CD1c-positive myeloid dendritic cell (primary cell): ENCODE measurements around the gene STAG3.
"Not testable (repeated sequence)": the region's sequence is repeated elsewhere in the genome, so short reads cannot be mapped to it uniquely, and the experiment has no call there.

Experiments used
- DNase-seq: peaks from one replicate; pipeline ENCODE4 v3.0.0-alpha.2; 2016; ENCODE audit errors: extremely low spot score

The STAG3 gene, protein sequence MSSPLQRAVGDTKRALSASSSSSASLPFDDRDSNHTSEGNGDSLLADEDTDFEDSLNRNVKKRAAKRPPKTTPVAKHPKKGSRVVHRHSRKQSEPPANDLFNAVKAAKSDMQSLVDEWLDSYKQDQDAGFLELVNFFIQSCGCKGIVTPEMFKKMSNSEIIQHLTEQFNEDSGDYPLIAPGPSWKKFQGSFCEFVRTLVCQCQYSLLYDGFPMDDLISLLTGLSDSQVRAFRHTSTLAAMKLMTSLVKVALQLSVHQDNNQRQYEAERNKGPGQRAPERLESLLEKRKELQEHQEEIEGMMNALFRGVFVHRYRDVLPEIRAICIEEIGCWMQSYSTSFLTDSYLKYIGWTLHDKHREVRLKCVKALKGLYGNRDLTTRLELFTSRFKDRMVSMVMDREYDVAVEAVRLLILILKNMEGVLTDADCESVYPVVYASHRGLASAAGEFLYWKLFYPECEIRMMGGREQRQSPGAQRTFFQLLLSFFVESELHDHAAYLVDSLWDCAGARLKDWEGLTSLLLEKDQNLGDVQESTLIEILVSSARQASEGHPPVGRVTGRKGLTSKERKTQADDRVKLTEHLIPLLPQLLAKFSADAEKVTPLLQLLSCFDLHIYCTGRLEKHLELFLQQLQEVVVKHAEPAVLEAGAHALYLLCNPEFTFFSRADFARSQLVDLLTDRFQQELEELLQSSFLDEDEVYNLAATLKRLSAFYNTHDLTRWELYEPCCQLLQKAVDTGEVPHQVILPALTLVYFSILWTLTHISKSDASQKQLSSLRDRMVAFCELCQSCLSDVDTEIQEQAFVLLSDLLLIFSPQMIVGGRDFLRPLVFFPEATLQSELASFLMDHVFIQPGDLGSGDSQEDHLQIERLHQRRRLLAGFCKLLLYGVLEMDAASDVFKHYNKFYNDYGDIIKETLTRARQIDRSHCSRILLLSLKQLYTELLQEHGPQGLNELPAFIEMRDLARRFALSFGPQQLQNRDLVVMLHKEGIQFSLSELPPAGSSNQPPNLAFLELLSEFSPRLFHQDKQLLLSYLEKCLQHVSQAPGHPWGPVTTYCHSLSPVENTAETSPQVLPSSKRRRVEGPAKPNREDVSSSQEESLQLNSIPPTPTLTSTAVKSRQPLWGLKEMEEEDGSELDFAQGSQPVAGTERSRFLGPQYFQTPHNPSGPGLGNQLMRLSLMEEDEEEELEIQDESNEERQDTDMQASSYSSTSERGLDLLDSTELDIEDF

DNA sequence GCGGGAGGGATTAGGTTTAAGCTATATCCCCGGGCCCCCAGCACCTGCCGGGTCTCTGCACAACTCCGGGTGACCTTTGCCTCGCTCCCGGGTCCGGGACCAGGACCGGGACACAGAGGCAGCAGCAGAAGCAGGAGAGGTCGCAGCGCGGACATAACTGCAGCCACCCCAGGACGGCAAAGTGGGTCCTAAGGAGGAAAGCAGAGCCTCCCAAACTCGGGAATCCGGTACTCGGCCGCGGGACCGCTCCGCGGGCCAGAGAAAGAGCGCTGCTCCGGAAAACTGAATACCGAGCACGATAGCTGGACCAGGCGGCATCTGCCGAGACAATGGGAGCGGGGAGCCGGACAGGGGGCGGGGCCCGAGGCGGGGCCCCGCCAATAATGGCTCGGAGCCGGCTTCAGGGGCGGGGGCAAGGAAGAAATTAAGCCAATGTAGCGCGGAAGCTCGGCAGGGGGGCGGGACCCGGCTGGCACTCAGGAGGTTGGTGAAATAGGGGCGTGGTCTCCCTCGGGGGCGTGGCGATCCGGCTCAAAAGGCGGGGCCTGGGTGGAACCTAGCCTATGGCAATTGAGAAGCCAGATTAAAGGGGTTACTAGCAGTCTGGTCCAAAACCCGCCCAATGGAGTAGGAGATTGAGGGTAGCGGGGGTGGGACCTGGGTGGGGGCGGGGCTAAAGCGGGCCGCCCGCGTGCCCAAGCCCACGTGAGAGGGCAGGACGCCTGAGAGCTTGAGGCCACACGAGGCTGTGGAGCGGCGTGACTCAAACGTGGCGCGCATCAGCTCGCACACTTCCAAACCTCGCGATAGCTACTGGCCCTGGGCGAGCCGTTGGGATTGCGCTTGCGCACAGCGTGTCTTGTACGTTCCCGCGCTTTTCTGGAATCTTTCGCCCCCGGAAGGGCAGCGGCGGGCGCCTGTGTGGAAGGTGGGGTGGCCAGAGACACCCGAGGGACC lies at the start of gene STAG3, which contains the start of gene GPC2:
STAG3 (plus strand) TSS at position 874 of the 957 bp plus-strand sequence. CDS start 2,639 bp downstream, outside the sequence.
GPC2 (minus strand) TSS at position 337 of the 957 bp plus-strand sequence; CDS start at position 155, 182 bp downstream.
- DNase-seq = peak; percentile 98

DNA sequence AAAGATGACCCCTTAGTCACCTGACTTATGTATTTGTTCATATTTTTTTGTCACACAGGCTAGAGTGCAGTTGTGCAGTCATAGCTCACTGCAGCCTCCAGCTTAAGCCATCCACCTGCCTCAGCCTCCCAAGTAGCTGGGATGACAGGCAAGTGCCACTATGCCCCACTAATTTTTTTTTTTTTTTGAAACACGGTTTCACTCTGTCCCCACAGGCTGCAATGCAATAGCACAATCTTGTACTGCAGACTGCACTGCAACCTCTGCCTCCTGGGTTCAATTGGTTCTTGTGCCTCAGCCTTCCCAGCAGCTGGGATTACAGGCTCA lies 49.1 kb upstream of the STAG3 start:
- DNase-seq = no peak

DNA sequence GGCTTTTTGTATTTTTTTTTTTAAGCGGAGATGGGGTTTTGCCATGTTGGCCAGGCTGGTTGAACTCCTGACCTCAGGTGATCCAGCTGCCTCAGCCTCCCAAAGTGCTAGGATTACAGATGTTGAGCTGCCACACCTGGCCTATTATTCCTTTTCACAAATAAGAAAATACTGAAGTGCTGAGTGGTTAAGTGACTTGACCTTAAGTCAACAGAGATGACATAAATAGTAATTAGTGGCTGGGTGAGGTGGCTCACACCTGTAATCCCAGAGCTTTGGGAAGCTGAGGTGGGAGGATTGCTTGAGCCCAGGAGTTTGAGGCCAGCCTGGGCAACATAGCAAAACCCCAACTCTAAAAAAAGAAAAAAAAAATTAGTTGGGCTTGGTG lies 47.5 kb upstream of the STAG3 start:
- not testable (repeated sequence) for DNase-seq

DNA sequence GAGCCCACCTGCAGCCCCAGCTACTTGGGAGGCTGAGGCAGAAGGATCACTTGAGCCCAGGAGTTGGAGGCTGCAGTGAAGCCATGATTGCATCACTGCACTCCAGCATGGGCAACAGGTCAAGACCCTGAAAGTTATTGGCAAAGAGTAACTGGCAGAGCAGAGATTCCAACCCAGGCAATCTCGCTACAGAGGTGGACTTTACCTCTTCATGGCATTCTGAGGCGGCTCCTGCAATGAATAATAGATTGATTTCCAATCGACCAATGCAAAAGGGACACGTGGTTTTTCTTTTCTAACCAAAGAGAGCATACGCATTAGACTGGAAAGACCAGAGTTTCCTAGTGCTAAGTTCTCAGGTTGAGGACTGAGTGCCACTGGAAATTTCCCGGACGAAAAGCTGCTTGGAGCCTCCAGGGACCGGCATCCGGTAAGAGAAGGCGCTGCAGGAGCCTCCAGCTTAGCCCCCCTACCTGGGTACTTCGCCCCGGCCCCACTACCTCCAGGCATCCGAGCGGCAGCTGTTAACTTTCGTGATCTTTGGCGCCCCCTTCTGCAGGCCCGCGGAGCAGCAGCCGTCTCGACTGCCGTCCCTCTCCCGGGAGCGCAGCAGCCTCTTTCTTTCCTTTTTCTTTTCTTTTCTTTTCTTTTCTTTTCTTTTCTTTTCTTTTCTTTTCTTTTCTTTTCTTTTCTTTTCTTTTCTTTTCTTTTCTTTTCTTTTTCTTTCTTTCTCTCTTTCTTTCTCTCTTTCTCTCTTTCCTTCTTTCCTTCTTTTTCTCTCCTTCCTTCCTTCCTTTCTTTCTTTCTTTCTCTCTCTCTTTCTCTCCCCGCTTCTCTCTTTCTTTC lies 46.9 kb upstream of the STAG3 start:
- peak; percentile 80 for DNase-seq

DNA sequence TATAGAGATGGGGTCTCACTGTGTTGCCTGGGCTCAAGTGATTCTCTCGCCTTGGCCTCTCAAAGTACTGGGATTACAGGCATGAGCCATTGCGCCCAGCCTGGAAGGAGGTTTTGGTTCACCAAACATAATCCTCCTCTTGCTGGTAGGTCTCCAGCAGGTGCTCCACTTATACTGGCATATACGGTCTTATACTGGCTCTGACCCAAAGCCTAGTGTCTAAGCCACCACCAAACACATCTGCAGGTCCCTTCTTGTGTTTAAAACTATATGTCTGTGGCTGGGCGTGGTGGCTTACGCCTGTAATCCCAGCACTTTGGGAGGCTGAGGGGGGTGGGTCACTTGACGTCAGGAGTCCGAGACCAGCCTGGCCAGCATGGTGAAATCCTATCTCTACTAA lies 45.6 kb upstream of the STAG3 start:
- no peak for DNase-seq

DNA sequence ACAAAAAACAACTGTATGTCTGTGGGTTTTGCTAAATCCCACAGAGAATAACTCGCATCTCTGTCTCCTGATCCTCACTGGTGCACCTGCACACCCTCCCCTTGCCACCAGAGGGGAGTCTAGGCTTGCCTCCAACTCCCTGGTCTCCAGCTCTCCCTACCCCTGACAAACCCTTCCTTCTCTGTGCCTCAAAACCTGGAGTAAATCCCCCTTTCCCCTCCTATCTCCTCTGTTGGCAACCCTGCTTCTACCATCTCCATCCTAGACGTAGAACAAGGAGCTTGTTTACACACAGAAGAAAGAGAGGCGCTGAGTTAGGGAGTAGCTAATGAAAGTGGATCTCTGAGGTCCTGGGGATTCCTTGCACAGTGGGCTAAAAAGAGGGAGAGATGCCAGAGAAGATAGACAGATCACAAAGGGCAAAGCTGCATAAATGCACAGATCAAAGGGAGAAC lies 45.0 kb upstream of the STAG3 start:
- peak; percentile 75 for DNase-seq

DNA sequence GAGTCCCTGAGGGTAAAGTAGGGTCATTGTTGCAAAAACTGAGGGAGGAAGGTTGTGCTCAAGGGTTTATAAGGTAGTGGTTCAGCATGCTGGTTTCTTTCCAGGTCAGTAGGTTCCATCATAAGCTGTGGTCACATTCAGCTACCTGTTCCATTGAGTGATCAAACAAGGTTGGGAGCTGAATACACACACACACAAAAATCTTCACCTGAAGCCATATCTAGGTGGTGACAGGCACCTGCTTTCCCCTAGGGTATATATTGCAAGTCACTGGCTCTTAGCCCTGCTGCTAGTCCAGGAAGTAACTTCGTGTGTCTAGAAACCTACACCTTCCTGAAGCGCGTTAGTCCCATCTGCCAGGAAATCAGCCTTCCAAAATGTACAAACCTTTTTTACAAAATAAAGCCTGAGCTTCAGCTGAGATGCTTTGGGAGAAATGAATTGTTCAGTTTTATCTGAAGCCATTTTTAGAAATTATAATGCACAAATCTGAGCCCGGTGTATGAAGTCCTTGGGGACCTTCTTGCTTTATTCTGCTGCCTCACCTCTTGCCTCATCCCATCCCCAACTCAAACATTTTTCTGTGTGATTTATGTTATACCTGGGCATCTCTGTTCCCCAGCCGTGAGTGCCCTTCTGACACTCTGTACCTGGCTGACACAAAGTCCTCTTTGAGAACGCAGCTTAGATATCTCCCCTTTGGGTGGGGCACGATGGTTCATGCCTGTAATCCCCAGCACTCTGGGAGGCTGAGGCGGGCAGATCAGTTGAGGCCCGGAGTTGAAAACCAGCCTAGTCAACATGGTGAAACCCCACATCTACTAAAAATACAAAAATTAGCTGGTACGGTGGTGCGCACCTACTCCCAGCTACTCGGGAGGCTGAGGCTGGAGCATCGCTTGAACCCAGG lies 39.6 kb upstream of the STAG3 start:
- DNase-seq = no peak

DNA sequence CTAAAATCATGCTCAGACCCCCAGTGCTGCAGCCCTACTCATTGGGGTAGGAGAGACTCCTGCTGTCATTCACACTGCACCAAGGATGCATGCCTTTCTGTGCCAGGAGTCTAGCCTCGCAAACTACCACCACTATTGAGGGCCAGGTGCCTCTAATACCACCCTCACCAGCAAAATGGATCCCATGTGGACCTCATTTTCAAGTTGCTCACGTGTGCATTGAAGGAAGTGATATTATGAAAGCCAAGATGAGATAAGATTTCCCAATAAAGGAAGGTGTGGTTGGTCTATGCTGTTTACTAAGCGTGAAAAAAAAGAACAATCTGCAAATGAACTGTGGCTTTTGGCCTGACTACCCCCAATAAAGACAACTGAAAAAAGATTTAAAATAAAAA lies 36.2 kb upstream of the STAG3 start:
- DNase-seq = no peak

DNA sequence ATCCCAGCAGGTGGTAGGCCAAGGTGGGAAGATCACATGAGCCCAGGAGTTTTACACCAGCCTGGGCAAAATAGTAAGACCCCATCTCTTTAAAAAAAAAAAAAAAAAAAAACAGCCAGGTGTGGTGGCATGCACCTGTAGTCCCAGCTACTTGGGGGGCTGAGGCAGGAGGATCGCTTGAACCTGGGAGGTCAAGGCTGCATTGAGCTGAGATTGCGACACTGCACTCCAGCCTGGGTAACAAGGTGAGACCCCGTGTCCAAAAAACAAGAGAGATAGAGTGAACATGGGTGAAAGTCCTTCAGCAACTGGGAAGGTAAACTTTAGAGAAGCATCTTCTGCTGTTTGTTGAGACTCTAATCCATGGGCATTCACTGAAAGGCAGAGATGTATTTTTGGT lies 35.3 kb upstream of the STAG3 start:
- DNase-seq = no peak

DNA sequence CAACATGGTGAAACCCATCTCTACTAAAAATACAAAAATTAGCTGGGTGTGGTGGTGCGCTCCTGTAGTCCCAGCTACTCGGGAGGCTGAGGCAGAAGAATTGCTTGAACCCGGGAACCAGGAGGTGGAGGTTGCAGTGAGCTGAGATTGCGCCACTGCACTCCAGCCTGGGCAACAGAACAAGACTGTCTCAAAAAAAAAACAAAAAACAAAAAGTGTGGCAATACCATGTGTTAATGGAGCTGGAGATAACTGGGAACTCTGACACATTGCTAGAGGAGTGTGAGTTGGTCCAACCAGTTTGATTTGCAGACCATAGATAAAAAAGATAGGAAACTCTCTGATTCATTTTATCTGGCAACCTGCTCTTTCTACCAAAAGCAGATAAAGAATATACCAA lies 31.4 kb upstream of the STAG3 start:
- DNase-seq = not testable (repeated sequence)

DNA sequence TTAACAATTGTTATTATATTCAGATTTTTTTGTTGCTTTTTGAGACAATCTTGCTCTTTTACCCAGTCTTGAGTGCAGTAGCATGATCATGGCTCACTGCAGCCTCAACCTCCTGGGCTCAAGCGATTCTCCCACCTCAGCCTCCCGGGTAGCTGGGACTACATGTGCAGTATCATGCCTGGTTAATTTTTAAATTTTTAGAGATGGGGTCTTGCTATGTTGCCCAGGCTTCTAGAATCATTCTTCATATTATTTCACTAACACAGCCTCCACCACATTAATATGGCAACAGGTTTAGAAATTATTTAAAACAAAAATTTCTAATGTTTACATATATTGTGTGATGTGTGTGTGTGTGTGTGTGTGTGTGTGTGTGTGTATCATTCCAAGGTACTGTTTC lies 30.4 kb upstream of the STAG3 start:
- DNase-seq = no peak

DNA sequence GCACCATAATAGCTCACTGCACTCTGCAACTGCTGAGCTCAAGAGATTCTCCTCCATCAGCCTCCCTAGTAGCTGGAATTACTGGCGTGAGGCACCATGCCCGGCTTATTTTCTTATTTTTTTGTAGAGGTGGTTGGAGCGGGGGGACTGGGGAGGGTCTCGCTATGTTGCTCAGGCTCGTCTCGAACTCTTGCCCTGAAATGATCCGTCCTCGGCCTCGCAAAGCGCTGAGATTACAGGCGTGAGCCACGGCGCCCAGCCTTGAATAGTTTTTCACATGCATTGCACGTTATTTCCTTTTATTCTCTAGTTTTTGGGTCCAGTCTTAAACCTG lies 29.5 kb upstream of the STAG3 start:
- DNase-seq = no peak

DNA sequence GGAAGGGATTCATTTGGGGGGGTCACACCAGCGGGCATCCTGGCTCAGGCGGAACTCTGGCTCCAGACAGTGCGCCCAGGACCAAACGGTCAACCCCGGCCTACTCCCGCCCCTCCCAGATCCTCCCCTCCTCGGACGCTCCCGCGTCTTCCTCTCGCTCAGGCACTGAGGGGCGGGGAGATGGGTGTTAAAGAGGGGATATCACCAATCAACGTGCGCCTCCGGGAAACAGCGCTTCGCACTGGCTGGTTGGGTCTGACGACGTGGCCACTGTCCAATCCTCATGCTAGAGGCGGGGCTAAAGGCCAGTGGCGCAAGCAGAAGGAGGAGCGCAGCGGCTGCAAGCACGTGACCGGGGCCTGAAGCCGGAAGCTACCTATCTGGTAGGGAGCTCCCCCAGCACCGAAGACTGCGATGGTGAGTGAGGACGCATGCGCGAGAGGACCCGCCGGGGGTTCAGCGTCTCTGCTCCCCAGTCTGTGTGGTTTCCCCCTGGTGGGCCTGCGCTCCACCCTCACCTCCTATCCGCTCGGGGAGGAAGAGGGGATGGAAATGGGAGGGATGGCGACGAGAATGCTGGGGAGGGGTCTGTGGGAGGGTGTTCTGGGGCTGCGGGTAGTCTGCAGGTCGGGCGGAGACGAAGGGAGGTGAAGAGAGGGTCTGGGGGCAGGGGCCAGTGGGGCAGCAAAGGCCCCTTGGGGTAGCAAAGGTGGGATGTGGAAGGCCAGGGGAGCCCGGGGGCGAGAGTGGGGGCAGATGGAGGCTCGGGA lies 29.0 kb upstream of the STAG3 start, which contains the start of gene LAMTOR4:
LAMTOR4 (plus strand) TSS at position 360 of the 770 bp plus-strand sequence; CDS start at position 415, 55 bp downstream.
- peak; percentile 98 for DNase-seq

DNA sequence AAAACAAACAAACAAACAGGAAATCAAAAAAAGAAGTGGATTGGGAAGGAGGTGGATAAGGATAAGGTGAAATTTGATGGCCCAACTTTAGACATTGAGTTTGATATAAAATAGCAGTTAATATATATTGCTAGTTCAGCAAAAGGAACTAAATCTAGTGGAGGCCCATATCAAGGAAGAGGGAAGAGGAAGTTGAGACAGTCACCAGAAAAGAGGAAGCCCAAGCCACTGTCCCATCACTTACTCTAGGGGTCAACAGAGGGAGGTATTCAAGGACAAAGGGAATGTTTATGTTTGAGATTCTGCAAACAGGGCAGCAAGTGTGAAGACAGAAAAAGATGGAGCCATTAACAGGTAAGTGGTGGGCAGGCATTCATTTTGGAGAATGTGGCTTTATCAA lies 25.3 kb upstream of the STAG3 start:
- peak; percentile 72 for DNase-seq

DNA sequence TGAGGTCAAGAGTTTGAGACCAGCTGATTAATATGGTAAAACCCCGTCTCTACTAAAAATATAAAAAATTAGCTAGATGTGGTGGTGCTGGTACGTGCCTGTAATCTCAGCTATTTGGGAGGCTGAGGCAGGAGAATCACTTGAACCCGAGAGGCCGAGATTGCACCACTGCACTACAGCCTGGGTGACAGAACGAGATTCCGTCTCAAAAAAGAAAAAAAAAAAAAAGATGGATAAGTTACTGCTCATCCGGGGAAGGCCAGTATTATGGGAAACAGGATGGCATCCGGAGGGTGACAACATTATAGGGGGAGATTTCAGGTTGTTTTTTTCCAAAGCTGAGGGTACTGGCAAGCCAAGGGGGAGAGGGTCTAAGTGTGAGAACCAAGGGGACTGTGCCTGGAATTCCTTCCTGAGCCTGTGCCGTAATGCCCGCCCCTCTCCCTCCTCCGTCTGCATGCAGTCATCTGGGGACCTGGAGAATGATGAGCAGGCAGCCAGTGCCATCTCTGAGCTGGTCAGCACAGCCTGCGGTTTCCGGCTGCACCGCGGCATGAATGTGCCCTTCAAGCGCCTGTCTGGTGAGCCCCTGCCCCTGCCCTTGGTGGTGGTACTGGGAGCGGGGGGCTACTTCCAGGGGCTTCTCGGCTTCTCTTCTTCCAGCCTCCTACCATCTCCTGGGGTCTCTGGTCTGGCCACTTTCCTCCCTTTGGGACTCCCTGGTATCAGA lies 24.6 kb upstream of the STAG3 start:
- DNase-seq = no peak

DNA sequence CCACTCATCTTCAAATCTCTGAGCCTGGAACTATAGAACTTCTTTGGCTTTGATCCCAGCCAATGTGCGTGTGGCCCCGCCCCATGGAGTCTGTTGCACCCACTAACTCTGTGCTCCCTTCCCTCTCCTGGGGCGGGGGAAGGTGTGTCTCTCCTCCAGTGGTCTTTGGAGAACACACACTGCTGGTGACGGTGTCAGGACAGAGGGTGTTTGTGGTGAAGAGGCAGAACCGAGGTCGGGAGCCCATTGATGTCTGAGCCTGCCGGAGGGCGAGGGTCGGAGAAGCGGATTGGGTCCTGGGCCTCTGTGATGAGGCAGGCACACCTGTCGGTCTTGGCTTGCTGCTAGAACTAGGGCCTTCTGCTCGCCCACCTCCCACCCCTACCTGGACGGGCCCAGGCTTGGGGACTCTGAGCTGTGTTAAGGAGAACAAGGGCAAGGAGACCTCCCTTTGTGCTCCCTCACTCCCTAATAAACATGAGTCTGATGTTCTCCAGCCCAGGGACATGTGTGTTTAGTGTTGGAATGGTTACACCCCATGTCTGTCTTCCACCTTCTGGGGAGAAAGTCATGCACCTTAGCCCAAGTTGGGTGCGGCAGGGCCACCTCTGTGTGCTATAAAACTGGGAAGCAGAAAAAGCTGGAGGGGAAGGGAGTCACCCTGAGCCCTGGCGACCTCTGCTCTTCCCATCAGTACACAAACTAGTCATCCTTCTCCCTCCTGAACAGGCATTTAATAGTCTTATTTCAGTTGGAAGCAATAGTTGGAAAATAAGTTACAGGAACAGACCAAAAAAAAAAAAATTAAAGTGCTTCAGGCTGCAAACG lies 23.8 kb upstream of the STAG3 start:
- DNase-seq = no peak
